ENCODE measurements around the gene EYA4. TPM values are rescaled to one million over a fixed set of nuclear protein-coding genes. Genes with fewer than 3 reads are reported as not detected.

EYA4 gene
- total and polyA plus RNA-seq, 2 donors (not counting 3 experiments of a cell fraction or from before 2014, with no cell fraction given): not detected

DNA sequence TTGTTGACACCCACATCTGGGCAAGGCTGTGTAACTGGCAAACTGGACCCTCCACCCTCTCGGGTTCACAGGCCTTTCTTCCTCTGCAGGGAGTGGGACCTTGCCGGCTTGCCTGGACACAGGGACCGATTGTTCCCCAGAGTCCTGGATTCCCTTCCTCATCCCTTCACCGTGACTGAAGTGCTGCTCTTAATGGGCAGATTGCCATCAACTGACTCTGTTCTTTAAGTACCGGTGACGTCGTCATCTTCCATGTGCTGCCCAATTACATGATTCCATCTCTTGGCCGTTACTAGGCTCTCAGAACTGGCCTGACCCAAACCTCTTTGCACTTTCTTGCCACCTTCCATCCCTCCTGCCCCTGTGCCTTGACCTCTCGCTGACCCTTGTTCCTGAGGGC is 85.4 kb downstream of the EYA4 start:
- ChIA-PET POLR2A (no interaction called here), CTCF (no interaction called here)
- H3K4me3 ChIP-seq (replicated peaks in 1 of 3; ENCODE audit: insufficient read depth in 1 of 3, low read depth in 1 of 3, low read length in 3 of 3): no peak overlapping the region
- no peak for DNase-seq (ENCODE audit: low read depth, low spot score)
- no peak for FAIRE-seq
- intact Hi-C loops (cut with micrococcal nuclease) (no loop called here), dilution Hi-C loops (cut with MboI; ENCODE audit: extremely low pct_ligation_motif_present, low sequenced_read_pairs) (no loop called here)
- no peaks in the 10 kb centered on the region for H3K27me3 ChIP-seq (ENCODE audit: control insufficient read depth in 2 of 2, insufficient read depth in 2 of 2, low read length in 2 of 2)
- H3K79me2 ChIP-seq (ENCODE audit: control insufficient read depth, insufficient read depth, low read length): no peaks in the 10 kb centered on the region
- H2AFZ ChIP-seq (ENCODE audit: low read depth, low read length): no peak overlapping the region
- H3K27ac ChIP-seq (ENCODE audit: insufficient read depth, low read depth, low read length): no peak overlapping the region
- H3K36me3 ChIP-seq (ENCODE audit: control insufficient read depth in 2 of 2, extremely low read depth in 1 of 2, insufficient read depth in 2 of 2, low read length in 2 of 2): no peaks in the 10 kb centered on the region
- H3K9me3 ChIP-seq (replicated peaks; ENCODE audit: control insufficient read depth, insufficient read depth, low read length): no peaks in the 10 kb centered on the region
- TF ChIP-seq POLR2AphosphoS5 (IDR thresholded peaks at IDR 0.05; ENCODE audit: insufficient read depth, low read depth, low read length) (no peak), POLR2A (IDR thresholded peaks at IDR 0.05; ENCODE audit: low read depth, low read length) (no peak), JUN (IDR thresholded peaks at IDR 0.05; ENCODE audit: borderline replicate concordance, insufficient read depth, insufficient read length, low read depth) (no peak), FOS (IDR thresholded peaks at IDR 0.05; ENCODE audit: borderline replicate concordance, insufficient read depth, low read length) (no peak), EZH2 (IDR thresholded peaks at IDR 0.05; ENCODE audit: borderline replicate concordance, low read depth, low read length, severe bottlenecking) (no peak), MYC (IDR thresholded peaks at IDR 0.05; ENCODE audit: low read depth, low read length) (no peak), GATA2 (IDR thresholded peaks at IDR 0.05; ENCODE audit: insufficient read depth, insufficient read length, low read depth, low read length) (no peak)
- TF ChIP-seq, protein P1, sequence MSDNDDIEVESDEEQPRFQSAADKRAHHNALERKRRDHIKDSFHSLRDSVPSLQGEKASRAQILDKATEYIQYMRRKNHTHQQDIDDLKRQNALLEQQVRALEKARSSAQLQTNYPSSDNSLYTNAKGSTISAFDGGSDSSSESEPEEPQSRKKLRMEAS (IDR thresholded peaks at IDR 0.05; ENCODE audit: insufficient read depth, insufficient read length): no peak
- TF ChIP-seq, protein P2, sequence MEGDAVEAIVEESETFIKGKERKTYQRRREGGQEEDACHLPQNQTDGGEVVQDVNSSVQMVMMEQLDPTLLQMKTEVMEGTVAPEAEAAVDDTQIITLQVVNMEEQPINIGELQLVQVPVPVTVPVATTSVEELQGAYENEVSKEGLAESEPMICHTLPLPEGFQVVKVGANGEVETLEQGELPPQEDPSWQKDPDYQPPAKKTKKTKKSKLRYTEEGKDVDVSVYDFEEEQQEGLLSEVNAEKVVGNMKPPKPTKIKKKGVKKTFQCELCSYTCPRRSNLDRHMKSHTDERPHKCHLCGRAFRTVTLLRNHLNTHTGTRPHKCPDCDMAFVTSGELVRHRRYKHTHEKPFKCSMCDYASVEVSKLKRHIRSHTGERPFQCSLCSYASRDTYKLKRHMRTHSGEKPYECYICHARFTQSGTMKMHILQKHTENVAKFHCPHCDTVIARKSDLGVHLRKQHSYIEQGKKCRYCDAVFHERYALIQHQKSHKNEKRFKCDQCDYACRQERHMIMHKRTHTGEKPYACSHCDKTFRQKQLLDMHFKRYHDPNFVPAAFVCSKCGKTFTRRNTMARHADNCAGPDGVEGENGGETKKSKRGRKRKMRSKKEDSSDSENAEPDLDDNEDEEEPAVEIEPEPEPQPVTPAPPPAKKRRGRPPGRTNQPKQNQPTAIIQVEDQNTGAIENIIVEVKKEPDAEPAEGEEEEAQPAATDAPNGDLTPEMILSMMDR (IDR thresholded peaks at IDR 0.05; ENCODE audit: extremely low read depth in 1 of 2, insufficient read depth in 1 of 2, low read depth in 1 of 2, low read length in 2 of 2): no peak
- no peak overlapping the region for H3K4me2 ChIP-seq (ENCODE audit: insufficient read depth, low read length)
- no peaks in the 10 kb centered on the region for H4K20me1 ChIP-seq (replicated peaks; ENCODE audit: control insufficient read depth, extremely low read depth, insufficient read depth, low read length)
- H3K9ac ChIP-seq (replicated peaks; ENCODE audit: extremely low read depth, insufficient read depth, low read length): no peak overlapping the region
- H3K4me1 ChIP-seq (ENCODE audit: control insufficient read depth, extremely low read depth, insufficient read depth, low read length): no peaks in the 10 kb centered on the region
- no TSS peak for BruUV-seq (replicated peaks)
- H3K9me1 ChIP-seq (replicated peaks; ENCODE audit: control insufficient read depth, extremely low read depth, insufficient read depth, low read length): no peaks in the 10 kb centered on the region
